GM12892 (cell line): ENCODE measurements around the gene SCAMP3.

ENCODE experiments used
- POLR2A ChIP-seq: IDR thresholded peaks from 2 replicates; pipeline ENCODE4 v1.6.1; 2011; ENCODE audit warnings: low read depth, low read length, control low read depth
- POLR2AphosphoS5 ChIP-seq: IDR thresholded peaks from 2 replicates; pipeline ENCODE4 v1.6.1; 2011; ENCODE audit warnings: low read depth, low read length, control low read depth
- TAF1 ChIP-seq: IDR thresholded peaks from 2 replicates; pipeline ENCODE4 v1.6.1; 2011; ENCODE audit warnings: low read depth, mild to moderate bottlenecking, control low read depth, low read length, borderline replicate concordance

DNA sequence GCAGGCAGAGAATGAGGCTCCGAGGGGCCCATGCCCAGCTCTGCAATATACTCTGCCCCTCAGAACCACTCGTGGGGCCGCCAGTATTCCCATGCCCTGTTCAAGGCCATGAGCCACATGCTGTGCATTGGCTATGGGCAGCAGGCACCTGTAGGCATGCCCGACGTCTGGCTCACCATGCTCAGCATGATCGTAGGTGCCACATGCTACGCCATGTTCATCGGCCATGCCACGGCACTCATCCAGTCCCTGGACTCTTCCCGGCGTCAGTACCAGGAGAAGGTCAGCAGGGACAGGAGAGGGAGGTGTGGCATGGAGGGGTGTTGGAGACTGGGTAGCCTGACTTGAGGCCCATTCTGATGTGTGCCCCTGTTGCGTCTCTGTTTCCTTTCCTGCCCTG is 22.3 kb upstream of the SCAMP3 start:
- TF ChIP-seq POLR2A = no peak
- no peak for TF ChIP-seq POLR2AphosphoS5
- no peak for TF ChIP-seq TAF1
